Natural killer cell (primary cell): Measurements from ENCODE around the gene GALNT9. TPM values are rescaled to one million over a fixed set of nuclear protein-coding genes. Genes with fewer than 3 reads are reported as not detected.
"Not testable (repeated sequence)": the region's sequence is repeated elsewhere in the genome, so short reads cannot be mapped to it uniquely, and the experiment has no call there.

Source experiments
- ATAC-seq, 3 donors: fragments of 150-1000 bp in 2 of 3; fragments of 200-7000 bp in 1 of 3; cut with Tn5 transposase; 1 replicate in 1 of 3; 2 replicates in 2 of 3; pipeline ENCODE4 v1.10.0; 2021; ENCODE audit warnings: mild to moderate bottlenecking in 2 of 3, moderate library complexity in 2 of 3
- DNase-seq, 2 donors: peaks; one replicate each; pipeline versions ENCODE4 v3.0.0 to v3.0.0-alpha.2; 2013 to 2021; ENCODE audit warnings: mixed read lengths in 1 of 2
- H3K27ac ChIP-seq: one replicate; pipeline ENCODE4 v1.5.1; 2013; ENCODE audit warnings: mild to moderate bottlenecking, low read length
- H3K27me3 ChIP-seq: one replicate; pipeline ENCODE4 v1.6.1; 2013; ENCODE audit warnings: low read length; ENCODE audit not compliant: control insufficient read depth, insufficient read depth
- H3K36me3 ChIP-seq: one replicate; pipeline ENCODE4 v1.6.1; 2013; ENCODE audit warnings: low read length; ENCODE audit not compliant: control insufficient read depth, insufficient read depth
- H3K4me1 ChIP-seq: one replicate; pipeline ENCODE4 v1.6.1; 2013; ENCODE audit warnings: low read length; ENCODE audit not compliant: control insufficient read depth, insufficient read depth
- H3K4me3 ChIP-seq: one replicate; pipeline ENCODE4 v1.5.1; 2013; ENCODE audit warnings: low read length
- H3K9me3 ChIP-seq: one replicate; pipeline ENCODE4 v1.6.1; 2013; ENCODE audit warnings: low read length; ENCODE audit not compliant: control insufficient read depth, insufficient read depth
- H3K27ac Mint-ChIP-seq, 2 donors: one replicate each; pipeline ENCODE4 v1.8.0; 2022; ENCODE audit warnings: mild to moderate bottlenecking in 2 of 2, mixed read lengths in 2 of 2, moderate library complexity in 1 of 2
- H3K27me3 Mint-ChIP-seq, 2 donors: one replicate each; pipeline ENCODE4 v1.8.0; 2022; ENCODE audit warnings: low read depth in 2 of 2, mixed read lengths in 2 of 2
- H3K36me3 Mint-ChIP-seq: one replicate; pipeline ENCODE4 v1.8.0; 2022; ENCODE audit warnings: mixed read lengths
- H3K4me1 Mint-ChIP-seq, 2 donors: one replicate each; pipeline ENCODE4 v1.8.0; 2022; ENCODE audit warnings: mixed read lengths in 2 of 2
- H3K4me3 Mint-ChIP-seq: one replicate; pipeline ENCODE4 v1.8.0; 2022; ENCODE audit warnings: mild to moderate bottlenecking, moderate library complexity, mixed read lengths
- H3K9me3 Mint-ChIP-seq, 2 donors: one replicate each; pipeline ENCODE4 v1.8.0; 2022; ENCODE audit warnings: mixed read lengths in 2 of 2
- CTCF ChIP-seq: fragments of 200-600 bp; IDR thresholded peaks from one replicate; pipeline ENCODE4 v1.8.0; 2022; ENCODE audit warnings: antibody characterized with exemption
- WGBS: methylation state at CpG from one replicate; pipeline ENCODE4 v1.1.7; 2013; ENCODE audit warnings: missing lambda C conversion rate; ENCODE audit not compliant: insufficient coverage; 5-methylcytosine and 5-hydroxymethylcytosine counted together
- intact Hi-C: fragments of 100-400 bp; cut with micrococcal nuclease; formaldehyde crosslinking; loops from one replicate; pipeline ENCODE4 v1.14.2; 2022
- total RNA-seq, 4 donors: library from RNA; stranded (reverse); fragments of 120-200 nt in 1 of 4; gene quantifications; one replicate each; pipeline versions ENCODE4 v1.2.3 to v1.2.4, GENCODE V29; 2013 to 2022

The GALNT9 gene
- total RNA-seq, 3 donors from 2014 or later (not counting 1 experiment from before 2014, with no cell fraction given) = not detected

GRCh38 chr12:132255642-132256041, 73.7 kb downstream of the GALNT9 start:
- no peak overlapping the region for H3K27ac Mint-ChIP-seq
- no peaks in the 10 kb centered on the region for H3K36me3 ChIP-seq
- intact Hi-C loops = no loop called here
- no peaks in the 10 kb centered on the region for H3K4me1 Mint-ChIP-seq
- DNase-seq = no peak
- TF ChIP-seq CTCF = no peak
- no peaks in the 10 kb centered on the region for H3K9me3 ChIP-seq
- no peaks in the 10 kb centered on the region for H3K27me3 ChIP-seq
- no peak for ATAC-seq
- H3K36me3 Mint-ChIP-seq = no peaks in the 10 kb centered on the region
- H3K4me1 ChIP-seq = no peaks in the 10 kb centered on the region
- H3K27me3 Mint-ChIP-seq = peaks cover 0 to 2% of the 10 kb centered on the region in 2 donors
- no peak overlapping the region for H3K4me3 Mint-ChIP-seq
- H3K9me3 Mint-ChIP-seq = no peaks in the 10 kb centered on the region
- WGBS = 83% methylated on average over 19 of the region's 20 CpGs
- H3K27ac ChIP-seq = no peak overlapping the region
- no peak overlapping the region for H3K4me3 ChIP-seq

GRCh38 chr12:132253698-132254480, 75.5 kb downstream of the GALNT9 start:
- WGBS = 90% methylated on average over 17 of the region's 18 CpGs
- no peak overlapping the region for H3K4me3 ChIP-seq

GRCh38 chr12:132252981-132253380, 76.4 kb downstream of the GALNT9 start:
- H3K4me1 Mint-ChIP-seq, H3K27me3 ChIP-seq, H3K27ac ChIP-seq, H3K36me3 Mint-ChIP-seq, H3K4me3 Mint-ChIP-seq, H3K9me3 Mint-ChIP-seq, H3K4me3 ChIP-seq, H3K27ac Mint-ChIP-seq, intact Hi-C loops, DNase-seq, ATAC-seq, H3K4me1 ChIP-seq, H3K36me3 ChIP-seq, H3K9me3 ChIP-seq: not testable (repeated sequence)
- peaks cover 8 to 10% of the 10 kb centered on the region in 2 donors for H3K27me3 Mint-ChIP-seq
- no CpG with 5 or more reads among the region's 5 CpGs for WGBS

More at GRCh38 chr12:132253698-132254480, 75.5 kb downstream of the GALNT9 start:
- Histone ChIP-seq H3K27ac (no peak overlapping the region), H3K9me3 (no peaks in the 10 kb centered on the region), H3K27me3 (no peaks in the 10 kb centered on the region), H3K4me1 (no peaks in the 10 kb centered on the region), H3K36me3 (no peaks in the 10 kb centered on the region)
- peaks cover 2 to 5% of the 10 kb centered on the region in 2 donors for H3K27me3 Mint-ChIP-seq
- DNase-seq (no peak), ATAC-seq (no peak)
- no peaks in the 10 kb centered on the region for H3K4me1 Mint-ChIP-seq
- intact Hi-C loops = no loop called here
- H3K27ac Mint-ChIP-seq = no peak overlapping the region
- no peak overlapping the region for H3K4me3 Mint-ChIP-seq
- no peaks in the 10 kb centered on the region for H3K36me3 Mint-ChIP-seq
- no peak for TF ChIP-seq CTCF
- H3K9me3 Mint-ChIP-seq = no peaks in the 10 kb centered on the region

GRCh38 chr12:132251741-132252490, 77.5 kb downstream of the GALNT9 start:
- Histone ChIP-seq H3K4me1 (no peaks in the 10 kb centered on the region), H3K9me3 (no peaks in the 10 kb centered on the region), H3K4me3 (no peak overlapping the region), H3K27me3 (no peaks in the 10 kb centered on the region), H3K36me3 (no peaks in the 10 kb centered on the region), H3K27ac (no peak overlapping the region)
- H3K4me3 Mint-ChIP-seq = no peak overlapping the region
- H3K9me3 Mint-ChIP-seq = no peaks in the 10 kb centered on the region
- DNase-seq = no peak
- H3K36me3 Mint-ChIP-seq = no peaks in the 10 kb centered on the region
- no peak for ATAC-seq
- 90% methylated on average over 21 of the region's 21 CpGs for WGBS
- TF ChIP-seq CTCF = no peak
- intact Hi-C loops = no loop called here
- no peak overlapping the region for H3K27ac Mint-ChIP-seq
- H3K4me1 Mint-ChIP-seq = no peaks in the 10 kb centered on the region
- H3K27me3 Mint-ChIP-seq = peaks cover 8 to 10% of the 10 kb centered on the region in 2 donors
